T1000 (cell line): ENCODE measurements around the gene CDK8.
"Not testable (repeated sequence)": the region's sequence is repeated elsewhere in the genome, so short reads cannot be mapped to it uniquely, and the experiment has no call there.

ENCODE experiments used
- DNase-seq: peaks from one replicate; lab custom pipeline; 2025; ENCODE audit warnings: mixed read lengths; lab: John Stamatoyannopoulos, UW

The CDK8 gene

DNA sequence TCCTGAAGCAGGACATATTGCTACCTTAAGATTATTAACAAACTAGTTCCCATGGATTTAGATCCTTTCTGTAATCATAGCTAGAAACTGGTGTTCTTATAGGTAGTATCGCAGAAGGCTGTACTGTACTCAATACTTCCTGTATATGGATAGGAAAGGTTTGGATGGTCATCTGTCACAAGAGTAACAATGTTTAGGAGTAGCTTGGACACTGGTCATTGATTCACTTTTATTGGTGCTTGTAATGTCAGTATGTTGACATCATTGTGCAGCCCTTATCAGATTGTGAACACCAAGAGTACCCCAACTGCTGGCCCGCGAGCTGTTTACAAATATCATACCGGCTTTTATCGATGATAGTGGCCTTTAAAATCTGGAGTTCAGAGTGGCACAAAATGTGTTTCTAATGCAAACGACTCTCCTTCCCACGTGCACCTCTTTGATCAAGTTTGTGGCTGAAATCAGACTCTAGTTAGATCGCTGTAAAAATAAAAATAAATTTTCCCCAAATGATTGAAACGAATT, 605 bp upstream of the CDK8 start:
- DNase-seq: no peak

DNA sequence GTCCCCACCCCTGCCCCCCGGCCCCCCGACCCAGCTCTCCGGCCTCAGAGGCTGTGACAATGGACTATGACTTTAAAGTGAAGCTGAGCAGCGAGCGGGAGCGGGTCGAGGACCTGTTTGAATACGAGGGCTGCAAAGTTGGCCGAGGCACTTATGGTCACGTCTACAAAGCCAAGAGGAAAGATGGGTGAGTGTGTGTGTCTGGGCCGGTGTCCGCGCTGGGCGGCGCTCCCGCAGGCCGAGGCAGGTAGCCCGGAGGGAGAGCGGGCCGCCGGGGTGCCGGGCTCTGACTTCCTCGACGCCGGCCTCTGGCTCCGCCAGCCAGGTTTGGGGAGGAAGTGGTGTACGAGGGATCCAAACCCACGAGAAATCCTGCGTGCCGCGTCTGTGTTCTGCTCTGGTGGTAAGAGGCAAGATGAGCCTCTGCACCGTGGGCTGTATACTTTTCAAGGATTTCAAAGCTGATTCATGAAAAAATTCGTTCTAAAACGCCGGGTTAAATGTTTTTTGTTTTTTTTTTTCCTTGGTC, 718 bp downstream of the CDK8 start:
- DNase-seq: no peak

DNA sequence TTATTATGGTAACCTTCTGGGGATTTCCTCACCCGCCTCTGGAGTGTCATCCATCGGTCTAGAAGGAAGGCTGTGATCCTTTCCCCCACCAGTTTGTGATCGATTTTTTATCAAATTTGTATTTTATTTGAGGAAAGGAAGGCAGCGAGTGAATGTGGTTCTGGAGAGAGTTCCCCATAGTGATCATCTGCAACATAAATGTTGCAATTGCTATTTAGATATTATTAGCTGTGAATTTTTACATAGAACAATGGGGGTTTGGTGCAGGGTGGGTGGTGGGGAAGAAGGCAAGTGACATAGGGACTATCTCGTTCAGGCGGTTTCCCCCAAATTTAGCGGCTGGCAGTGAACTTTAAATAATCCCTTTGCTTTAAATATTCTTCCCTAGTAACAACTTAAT, 1.2 kb downstream of the CDK8 start:
- DNase-seq: no peak

DNA sequence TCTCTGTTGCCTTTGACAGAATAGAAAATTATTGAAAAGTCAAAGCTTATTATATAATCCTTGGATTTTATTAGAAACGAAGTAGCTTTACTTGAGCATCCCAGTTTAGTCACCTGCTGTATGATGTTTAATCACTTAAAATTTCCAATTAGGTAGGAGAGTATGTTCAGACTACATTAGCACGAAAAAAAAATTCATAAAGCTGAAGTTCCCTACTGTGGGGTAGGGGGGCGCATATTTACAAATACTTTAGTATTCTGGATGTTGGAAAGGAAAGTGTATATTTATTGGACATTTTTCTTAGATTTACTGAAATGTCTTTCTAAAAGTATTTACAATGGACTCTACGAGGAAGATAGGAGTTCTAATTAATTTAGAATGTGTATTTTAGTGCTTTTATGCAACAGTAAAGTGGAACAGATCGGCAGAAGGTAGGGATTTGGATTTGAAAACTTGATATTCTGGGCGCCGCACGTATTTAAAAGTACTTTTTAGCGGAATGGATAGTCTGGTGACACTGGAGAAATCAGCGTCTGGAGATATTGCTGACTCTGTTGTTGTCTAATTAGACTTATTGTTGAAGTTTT, 1.9 kb downstream of the CDK8 start:
- DNase-seq: no peak

DNA sequence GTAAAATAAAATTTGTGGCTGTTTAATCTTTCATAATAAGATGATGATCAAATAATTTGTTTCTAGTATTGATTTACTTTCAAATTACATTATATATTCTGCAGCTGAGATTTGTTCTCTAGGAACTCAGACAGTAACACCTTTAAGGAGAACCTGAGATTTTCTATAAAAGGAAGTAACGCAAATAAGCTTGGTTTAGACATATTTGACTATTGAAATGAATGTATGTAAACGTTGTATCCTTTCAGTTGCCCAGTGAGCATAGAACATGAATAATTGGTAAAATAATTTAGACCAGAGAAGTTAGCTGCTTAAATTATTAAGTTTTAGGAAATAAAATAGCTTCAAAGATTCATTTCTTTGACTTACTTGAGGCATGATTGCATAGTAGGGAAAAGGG, 3.1 kb downstream of the CDK8 start:
- DNase-seq: no peak

DNA sequence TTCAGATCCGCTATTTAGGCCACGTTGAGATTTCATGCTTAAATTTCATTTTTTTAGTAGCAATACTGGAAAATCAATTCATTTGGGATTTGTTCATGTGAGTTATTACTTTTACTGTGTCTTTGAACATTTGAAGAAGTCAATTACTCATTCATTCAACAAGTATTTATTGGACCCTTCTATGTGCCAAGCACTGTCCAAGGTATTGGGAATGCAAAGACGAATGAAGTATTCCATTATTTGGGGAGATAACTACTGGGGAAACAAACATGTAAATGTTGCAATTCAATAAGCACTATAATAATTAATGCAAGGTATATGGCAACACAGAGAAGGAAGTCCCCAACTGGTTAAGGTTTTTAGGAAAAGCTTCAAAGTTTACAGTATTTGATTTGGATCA, 5.7 kb downstream of the CDK8 start:
- DNase-seq: no peak

DNA sequence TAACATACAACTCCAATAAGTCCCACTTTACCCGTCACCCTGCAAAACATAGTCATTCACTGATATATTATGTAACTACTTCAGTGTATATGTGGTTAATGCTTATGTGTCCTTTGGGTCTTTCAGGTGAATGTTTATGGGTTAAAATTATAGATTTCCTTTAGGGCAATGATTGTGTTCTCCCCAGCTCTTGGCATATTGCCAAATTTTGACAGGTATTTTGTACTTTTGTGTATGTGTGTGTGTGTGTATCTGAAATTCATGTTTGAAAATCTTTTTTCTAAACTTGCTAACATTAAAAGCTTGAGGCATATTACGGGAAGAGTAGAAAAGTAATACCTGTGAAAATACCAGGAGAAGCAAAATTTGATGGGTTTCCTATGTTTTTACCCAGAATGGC, 8.2 kb downstream of the CDK8 start:
- no peak for DNase-seq

DNA sequence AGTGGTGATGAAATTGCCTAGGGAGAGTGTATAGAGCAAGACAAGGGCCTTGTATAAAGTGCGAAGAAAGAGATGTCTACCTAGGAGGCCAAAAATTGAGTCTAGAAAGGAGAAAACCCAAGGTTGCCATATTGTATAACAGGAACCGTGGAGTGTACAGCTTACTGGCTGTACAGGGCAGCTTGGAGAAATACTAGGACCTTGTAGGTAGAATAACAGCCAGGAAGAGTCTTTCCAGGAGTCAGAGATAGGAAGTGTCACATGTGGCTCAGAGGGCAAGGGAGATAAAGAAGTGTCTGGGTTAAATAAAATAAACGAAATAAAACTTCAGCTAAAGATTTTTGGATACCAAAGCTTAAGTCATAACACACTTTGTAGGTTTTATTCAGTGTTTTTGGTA, 12.4 kb downstream of the CDK8 start:
- DNase-seq: no peak

DNA sequence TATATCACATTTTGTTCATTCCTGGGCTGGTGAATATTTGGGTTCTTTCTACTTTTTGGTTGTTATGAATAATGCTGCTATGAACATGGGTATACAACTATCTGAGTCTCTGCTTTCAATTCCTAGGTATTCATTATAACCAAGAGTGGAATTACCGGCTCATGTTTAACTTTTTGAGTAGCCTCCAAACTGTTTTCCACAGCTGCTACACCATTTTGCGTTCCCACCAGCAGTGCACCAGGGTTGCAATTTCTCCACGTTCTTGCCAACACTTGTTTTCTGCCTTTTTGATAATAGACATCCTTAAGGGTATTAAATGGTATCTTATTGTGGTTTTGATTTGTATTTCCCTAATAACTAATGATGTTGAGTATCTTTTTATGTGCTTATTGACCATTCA, 16.8 kb downstream of the CDK8 start:
- no peak for DNase-seq

DNA sequence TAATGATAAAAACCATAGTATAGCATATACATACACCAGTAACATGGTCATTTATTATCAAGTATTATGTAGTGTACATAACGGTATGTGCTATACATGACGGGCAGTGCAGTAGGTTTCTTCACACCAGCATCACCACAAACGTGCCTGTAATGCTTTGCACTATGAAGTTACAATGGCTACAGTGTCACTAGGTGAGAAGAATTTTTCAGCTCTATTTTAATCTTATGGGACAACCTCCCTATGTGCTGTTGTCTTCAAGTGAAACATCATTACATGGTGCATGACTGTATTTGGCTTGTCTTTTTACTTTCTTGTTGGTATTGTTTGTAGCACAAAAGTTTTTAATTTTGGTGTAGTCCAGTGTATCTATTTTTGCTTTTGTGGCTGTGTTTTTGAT, 18.7 kb downstream of the CDK8 start:
- no peak for DNase-seq

DNA sequence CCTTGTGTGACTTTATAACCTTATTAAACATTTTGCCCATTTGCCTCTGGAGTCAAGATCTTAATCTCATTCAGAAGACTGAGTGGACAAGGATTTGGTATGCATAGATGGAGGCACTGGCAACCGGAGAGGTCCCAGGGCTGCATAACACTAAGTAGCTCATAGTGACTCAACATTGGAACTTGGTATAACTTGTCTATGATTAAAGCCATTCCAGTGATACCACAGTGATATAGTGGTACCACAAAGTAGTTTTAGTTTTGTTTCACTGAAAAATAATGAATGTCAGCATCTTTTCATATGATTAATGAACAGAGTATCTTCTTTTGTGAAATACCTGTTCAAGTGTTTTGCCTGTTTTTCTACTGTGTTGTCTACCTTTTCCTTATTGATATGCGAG, 26.4 kb downstream of the CDK8 start:
- DNase-seq: no peak

DNA sequence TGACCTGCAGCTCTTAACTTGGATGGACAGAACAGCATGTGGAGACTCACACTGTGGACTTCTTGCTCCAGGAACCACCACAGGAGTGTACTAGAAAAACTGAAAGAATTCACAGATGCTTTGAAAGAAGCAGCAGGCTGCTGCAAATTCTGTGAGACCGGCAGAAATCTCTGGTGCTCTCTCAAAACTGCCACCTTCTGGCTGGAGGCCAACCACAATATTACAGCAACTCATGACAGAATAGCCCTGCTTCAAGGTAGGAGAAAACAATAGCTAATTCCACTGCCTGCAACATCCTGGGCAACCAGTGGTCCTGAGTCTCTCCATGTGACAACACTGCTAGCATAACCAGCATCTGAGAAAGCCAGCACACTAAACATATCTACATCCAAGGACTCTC, 26.9 kb downstream of the CDK8 start:
- DNase-seq: no peak

DNA sequence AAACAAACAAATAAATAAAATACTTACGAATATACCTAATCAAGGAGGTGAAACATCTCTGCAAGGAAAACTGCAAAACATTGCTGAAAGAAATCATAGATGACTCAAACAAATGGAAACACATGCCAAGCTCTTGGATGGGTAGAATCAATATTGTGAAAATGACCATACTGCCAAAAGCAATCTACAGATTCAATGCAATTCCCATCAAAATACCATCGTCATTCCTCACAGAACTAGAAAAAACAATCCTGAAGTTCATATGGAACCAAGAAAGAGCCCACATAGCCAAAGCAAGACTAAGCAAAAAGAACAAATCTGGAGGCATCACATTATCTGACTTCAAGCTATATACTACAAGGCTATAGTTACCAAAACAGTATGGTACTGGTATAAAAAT, 32.0 kb downstream of the CDK8 start:
- DNase-seq: not testable (repeated sequence)

DNA sequence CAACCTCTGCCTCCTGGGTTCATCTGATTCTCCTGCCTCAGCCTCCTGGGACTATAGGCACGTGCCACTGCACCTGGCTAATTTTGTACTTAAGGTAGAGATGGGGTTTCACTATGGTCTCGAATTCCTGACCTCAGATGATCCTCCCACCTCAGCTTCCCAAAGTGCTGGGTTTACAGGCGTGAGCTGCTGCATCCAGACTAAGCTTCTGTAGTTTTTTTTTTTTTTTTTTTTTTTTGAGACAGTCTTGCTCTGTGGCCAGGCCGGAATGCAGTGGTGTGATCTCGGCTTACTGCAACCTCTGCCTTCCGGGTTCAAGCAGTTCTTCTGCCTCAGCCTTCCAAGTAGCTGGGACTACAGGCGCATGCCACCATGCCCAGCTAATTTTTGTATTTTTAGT, 34.9 kb downstream of the CDK8 start:
- DNase-seq: not testable (repeated sequence)

DNA sequence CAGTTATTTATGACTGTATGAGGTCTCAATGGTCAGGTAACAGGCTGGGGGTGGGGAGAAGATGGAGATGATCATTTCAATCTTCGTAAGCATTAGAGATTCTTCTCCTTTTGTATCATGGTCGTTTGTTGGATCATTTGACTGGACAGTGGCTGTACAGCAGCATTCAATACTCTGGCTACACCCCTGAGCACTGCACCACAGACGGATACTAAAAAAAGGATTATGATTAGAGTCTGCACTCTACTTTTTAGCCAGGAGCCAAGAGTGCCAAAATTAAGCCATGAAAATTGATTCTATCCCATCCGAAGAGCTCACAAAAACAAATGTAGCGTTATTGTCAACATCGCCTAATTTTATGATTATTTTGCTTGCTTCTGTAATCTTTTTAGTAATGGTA, 41.9 kb downstream of the CDK8 start:
- no peak for DNase-seq

DNA sequence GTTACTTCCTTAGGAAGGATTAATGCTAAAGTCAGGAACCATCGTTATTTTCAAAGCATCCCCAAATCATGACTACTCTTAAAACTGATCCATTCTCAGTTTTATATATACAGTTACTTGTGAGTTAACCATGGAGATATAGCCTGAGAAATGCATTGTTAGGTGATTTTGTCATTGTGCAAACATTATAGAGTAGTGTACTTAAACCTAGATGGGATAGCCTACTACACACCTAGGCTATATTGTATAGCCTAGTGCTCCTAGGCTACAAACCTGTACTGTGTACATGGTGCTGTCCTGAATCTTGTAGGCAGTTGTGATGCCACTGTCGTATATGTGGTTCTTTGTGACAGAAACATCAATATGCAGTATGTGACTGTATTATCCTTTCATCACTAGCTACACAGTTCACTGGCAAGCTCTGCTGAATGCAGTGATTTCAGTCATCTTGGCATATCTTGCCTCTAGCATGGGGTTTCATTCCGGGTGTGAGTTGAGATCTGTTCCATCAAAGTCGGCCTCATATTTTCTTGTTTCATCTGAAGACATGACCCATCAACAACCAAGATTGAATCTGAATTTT, 45.3 kb downstream of the CDK8 start:
- DNase-seq: no peak

DNA sequence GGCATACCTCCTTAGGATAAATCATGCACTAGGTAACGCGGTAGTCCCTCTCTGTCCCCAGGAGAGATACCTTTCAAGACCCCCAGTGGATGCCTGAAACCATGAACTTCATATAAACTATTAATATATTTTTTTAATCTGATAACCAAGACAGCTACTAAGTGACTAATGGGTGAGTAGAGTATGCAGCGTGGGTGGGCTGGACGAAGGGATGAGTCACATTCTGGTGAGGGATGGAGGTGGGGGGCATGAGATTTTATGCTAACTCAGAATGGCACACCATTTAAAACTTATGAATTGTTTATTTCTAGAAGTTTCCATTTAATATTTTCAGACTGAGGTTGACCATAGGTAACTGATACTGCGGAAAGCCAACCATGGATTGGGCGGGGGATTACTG, 46.2 kb downstream of the CDK8 start:
- DNase-seq: no peak

DNA sequence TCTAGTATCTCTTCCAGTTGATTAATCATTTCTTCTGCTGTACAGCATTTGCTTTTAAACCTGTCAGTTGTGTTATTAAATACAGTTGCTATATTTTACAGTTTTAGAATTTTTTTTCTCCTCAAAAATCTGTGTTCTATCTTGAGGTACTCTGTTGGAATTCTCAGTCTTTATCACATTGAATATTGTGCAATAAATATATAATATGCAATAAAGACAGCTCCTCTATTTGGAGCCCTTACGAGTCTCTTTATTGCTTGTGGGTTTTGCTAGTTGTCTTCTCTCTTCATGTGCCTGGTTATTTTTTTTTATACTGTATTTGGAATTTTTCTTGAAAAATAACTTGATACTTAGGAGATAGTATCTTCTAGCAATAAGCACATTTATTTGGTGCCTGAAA, 51.7 kb downstream of the CDK8 start:
- no peak for DNase-seq

DNA sequence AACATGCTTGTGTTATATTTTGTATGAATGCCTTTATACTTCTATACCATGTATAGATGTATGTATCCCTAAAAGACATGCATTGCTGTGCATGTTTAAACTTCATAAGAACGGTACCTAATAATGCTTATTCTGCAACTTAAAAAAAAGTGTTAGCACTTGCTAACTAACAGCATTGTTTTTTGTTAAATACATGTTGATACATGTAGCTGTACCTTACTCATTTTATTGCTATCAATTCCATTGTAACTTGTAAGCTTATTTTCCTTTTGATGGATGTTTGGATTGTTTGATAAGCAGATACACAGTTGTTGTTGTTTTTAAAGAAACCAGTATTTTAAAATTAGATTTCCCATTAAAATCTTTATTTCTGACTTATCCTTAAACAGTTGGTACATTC, 53.8 kb downstream of the CDK8 start:
- DNase-seq: no peak

DNA sequence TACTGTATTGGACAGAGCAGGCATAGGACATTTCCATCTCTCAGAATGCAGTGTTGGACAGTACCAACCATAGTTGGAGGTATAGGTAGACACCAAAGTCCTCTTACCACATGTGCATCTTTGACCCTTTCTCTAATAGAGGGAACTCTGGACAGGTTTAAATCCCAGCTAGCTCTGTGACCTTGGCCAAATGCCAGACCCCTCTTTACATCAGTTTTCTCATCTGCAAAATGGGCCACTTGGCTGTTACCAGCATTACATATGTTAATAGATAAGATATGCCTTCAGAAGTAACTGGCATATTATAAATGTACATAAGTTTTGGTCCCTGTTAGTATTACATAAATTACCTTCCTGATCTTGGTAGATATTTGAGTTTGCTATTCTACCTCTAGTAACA, 54.3 kb downstream of the CDK8 start:
- DNase-seq: no peak

DNA sequence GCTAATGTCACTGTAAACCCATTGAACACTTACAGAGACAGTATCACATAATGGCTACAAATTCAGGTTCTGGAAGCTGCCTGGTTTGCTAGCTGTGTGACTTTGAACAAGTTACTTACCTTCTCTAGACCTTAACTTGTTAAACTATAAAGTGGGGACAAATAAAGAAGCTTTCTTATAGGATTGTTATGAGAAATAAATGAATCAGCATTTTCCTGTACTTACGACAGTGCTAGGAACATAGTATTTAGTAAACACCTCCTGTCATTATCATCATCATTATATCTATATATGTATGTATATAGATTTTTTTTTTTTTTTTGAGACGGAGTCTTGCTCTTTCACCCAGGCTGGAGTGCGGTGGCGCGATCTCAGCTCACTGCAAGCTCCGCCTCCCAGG, 54.9 kb downstream of the CDK8 start:
- no peak for DNase-seq

DNA sequence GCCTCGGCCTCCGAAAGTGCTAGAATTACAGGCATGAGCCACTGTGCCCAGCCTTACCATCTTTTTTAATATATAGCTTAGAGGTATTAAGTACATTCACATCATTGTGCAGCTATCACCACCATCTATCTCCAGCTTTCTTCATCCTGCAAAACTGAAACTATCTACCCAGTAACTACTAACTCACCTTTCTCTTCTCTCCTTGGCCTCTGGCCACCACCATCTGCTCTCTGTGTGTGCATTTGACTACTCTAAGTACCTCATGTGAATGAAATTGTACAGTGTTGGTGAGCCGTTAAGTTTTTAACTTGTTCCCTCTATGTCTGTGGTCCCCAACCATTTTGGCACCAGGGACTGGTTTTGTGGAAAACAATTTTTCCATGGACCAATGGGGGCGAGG, 56.1 kb downstream of the CDK8 start:
- DNase-seq: no peak

DNA sequence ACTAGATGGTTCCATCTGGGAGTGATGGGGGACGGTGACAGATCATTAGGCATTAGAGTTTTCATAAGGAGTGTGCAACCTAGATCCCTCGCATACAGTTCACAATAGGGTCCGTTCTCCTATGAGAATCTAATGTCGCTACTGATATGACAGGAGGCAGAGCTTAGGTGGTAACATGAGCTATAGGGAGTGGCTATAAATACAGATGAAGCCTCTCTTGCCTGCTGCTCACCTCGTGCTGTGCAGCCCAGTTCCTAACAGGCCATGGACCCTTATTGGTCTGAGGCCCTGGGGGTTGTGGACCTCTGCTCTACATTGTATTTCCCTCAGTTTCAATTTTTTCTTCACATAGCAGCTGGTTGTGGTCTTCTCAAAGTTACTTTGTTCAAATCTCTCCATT, 56.5 kb downstream of the CDK8 start:
- no peak for DNase-seq

DNA sequence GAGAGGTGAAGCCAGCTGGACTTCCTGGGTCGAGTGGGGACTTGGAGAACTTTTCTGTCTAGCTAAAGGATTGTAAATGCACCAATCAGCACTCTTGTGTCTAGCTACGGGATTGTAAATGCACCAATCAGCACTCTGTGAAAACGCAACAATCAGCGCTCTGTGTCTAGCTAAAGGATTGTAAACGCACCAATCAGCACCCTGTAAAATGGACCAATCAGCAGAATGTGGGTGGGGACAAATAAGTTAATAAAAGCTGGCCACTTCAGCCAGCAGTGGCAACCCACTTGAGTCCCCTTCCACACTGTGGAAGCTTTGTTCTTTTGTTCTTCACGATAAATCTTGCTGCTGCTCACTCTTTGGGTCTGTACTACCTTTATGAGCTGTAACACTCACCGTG, 58.1 kb downstream of the CDK8 start:
- DNase-seq: not testable (repeated sequence)
